BE2C (cell line): ENCODE data around the gene KRT39.

Experiments used
- DNase-seq: peaks from one replicate; pipeline ENCODE4 v3.0.0-alpha.2; 2020
- H3K27me3 ChIP-seq: fragments of 250-450 bp; sonication (Bioruptor Pico); 2 replicates; pipeline ENCODE4 v1.5.1; 2020; ENCODE audit warnings: mild to moderate bottlenecking
- H3K36me3 ChIP-seq: fragments of 250-450 bp; sonication (Bioruptor Pico); 2 replicates; pipeline ENCODE4 v1.5.1; 2020; ENCODE audit warnings: mild to moderate bottlenecking
- H3K4me1 ChIP-seq: fragments of 250-450 bp; sonication (Bioruptor Pico); 2 replicates; pipeline ENCODE4 v1.5.1; 2020
- H3K4me3 ChIP-seq: 2 replicates; pipeline ENCODE4 v1.5.1; 2011; ENCODE audit warnings: low read depth, low read length
- H3K9me3 ChIP-seq: fragments of 250-450 bp; sonication (Bioruptor Pico); 2 replicates; pipeline ENCODE4 v1.5.1; 2020
- CTCF ChIP-seq: IDR thresholded peaks from 2 replicates; pipeline ENCODE4 v1.5.1; 2012; ENCODE audit warnings: mild to moderate bottlenecking, low read depth, low read length

KRT39 gene

GRCh38 chr17:40992666-40993065 lies 25.9 kb upstream of the KRT39 start:
- H3K9me3 ChIP-seq, result no peaks in the 10 kb centered on the region
- H3K36me3 ChIP-seq, result no peaks in the 10 kb centered on the region
- H3K4me1 ChIP-seq, result no peaks in the 10 kb centered on the region

GRCh38 chr17:40986920-40987319 lies 20.2 kb upstream of the KRT39 start:
- no peak for DNase-seq
- no peaks in the 10 kb centered on the region for H3K36me3 ChIP-seq
- no peaks in the 10 kb centered on the region for H3K4me1 ChIP-seq
- no peak for TF ChIP-seq CTCF
- no peak overlapping the region for H3K4me3 ChIP-seq
- H3K27me3 ChIP-seq, result peaks cover 13% of the 10 kb centered on the region; the same call in 1 of the 2 replicates
- no peaks in the 10 kb centered on the region for H3K9me3 ChIP-seq

More at GRCh38 chr17:40992666-40993065, 25.9 kb upstream of the KRT39 start:
- TF ChIP-seq CTCF, result no peak
- Histone ChIP-seq H3K4me3 (no peak overlapping the region), H3K27me3 (peaks cover 21% of the 10 kb centered on the region)
- DNase-seq, result no peak

- no peak within 1 kb of the TSS for H3K4me3 ChIP-seq
- DNase-seq, result no peak
- H3K36me3 ChIP-seq, result no peaks in the 10 kb centered on the region
- no peaks in the 10 kb centered on the region for H3K9me3 ChIP-seq
- peaks cover 17% of the 10 kb centered on the region for H3K27me3 ChIP-seq
- H3K4me1 ChIP-seq, result no peaks in the 10 kb centered on the region
- no peak for TF ChIP-seq CTCF
Observed at GRCh38 chr17:40984226-40984625, 17.5 kb upstream of the KRT39 start, which contains the start of gene KRT40. Gene KRT40 (minus strand): TSS chr17:40984326. CDS start chr17:40984273, 53 bp downstream.

GRCh38 chr17:40981115-40981514 lies 14.4 kb upstream of the KRT39 start:
- Histone ChIP-seq H3K36me3 (no peaks in the 10 kb centered on the region), H3K4me1 (no peaks in the 10 kb centered on the region), H3K9me3 (no peaks in the 10 kb centered on the region), H3K4me3 (no peak overlapping the region), H3K27me3 (peaks cover 21% of the 10 kb centered on the region)
- DNase-seq, result no peak
- TF ChIP-seq CTCF, result no peak

- Histone ChIP-seq H3K4me1 (no peaks in the 10 kb centered on the region), H3K4me3 (no peak overlapping the region), H3K27me3 (peaks cover 24% of the 10 kb centered on the region), H3K9me3 (no peaks in the 10 kb centered on the region), H3K36me3 (no peaks in the 10 kb centered on the region)
- no peak for DNase-seq
- no peak for TF ChIP-seq CTCF
Observed at GRCh38 chr17:40980596-40980995, 13.8 kb upstream of the KRT39 start.

- H3K9me3 ChIP-seq, result no peaks in the 10 kb centered on the region
- no peak for DNase-seq
- no peak overlapping the region for H3K4me3 ChIP-seq
- no peak for TF ChIP-seq CTCF
- no peaks in the 10 kb centered on the region for H3K36me3 ChIP-seq
- peaks cover 26% of the 10 kb centered on the region for H3K27me3 ChIP-seq
- H3K4me1 ChIP-seq, result no peaks in the 10 kb centered on the region
Observed at GRCh38 chr17:40980117-40980516, 13.4 kb upstream of the KRT39 start.
